ENCODE measurements around the gene KLHL6. TPM values are rescaled to one million over a fixed set of nuclear protein-coding genes. Genes with fewer than 3 reads are reported as not detected.

KLHL6 gene
- total and polyA plus RNA-seq, 10 of the 15 experiments (the other 5 are each of a cell fraction or from before 2014, with no cell fraction given) = 4.0 to 91.8 (median 24.4) TPM

- TF ChIP-seq ZBTB33 (IDR thresholded peaks at IDR 0.05) (0 out of 2 replicates have a peak, but pooled peaks have one; percentile 66), TCF3 (IDR thresholded peaks at IDR 0.05; ENCODE audit: borderline replicate concordance, insufficient read depth, low read depth, low read length) (peak; percentile 54; the same call in 1 of the 2 replicates), PAX8 (IDR thresholded peaks at IDR 0.05) (no peak), RUNX3 (IDR thresholded peaks at IDR 0.05; ENCODE audit: low read length) (peak; percentile 99), NKRF (conservative IDR thresholded peaks at IDR 0.05) (peak; percentile 48; the same call in 1 of the 2 replicates), ZBED1 (IDR thresholded peaks at IDR 0.05; ENCODE audit: borderline replicate concordance) (0 out of 2 replicates have a peak, but pooled peaks have one; percentile 39), CBX5 (IDR thresholded peaks at IDR 0.05; ENCODE audit: low read depth) (no peak), ZNF592 (IDR thresholded peaks at IDR 0.05) (peak; percentile 58), NBN (IDR thresholded peaks at IDR 0.05) (peak; percentile 40), SRF (IDR thresholded peaks at IDR 0.05; ENCODE audit: low read depth in 2 of 2, low read length in 2 of 2) (no peak), ZNF274 (IDR thresholded peaks at IDR 0.05; ENCODE audit: insufficient read depth, insufficient read length) (no peak), PBX3 (IDR thresholded peaks at IDR 0.05; ENCODE audit: insufficient replicate concordance, low read depth, low read length) (no peak), SUPT20H (IDR thresholded peaks at IDR 0.05; ENCODE audit: borderline replicate concordance, control insufficient read depth, low read depth, low read length) (no peak), E4F1 (IDR thresholded peaks at IDR 0.05; ENCODE audit: borderline replicate concordance, partially characterized antibody) (no peak), RAD21 (IDR thresholded peaks at IDR 0.05; ENCODE audit: insufficient read depth, low read depth, low read length) (peak; percentile 16; the same call in 1 of the 2 replicates)
These were observed 27.8 kb downstream of the KLHL6 start (continued) for GRCh38 chr3:183527428-183528379.
